SK-N-SH treated with all-trans-retinoic acid at 6 μM for 48 hours (cell line): ENCODE measurements around the gene RYK.

Source experiments
- ATAC-seq: fragments of 200-7000 bp; cut with Tn5 transposase; 3 replicates; pipeline ENCODE4 v1.9.1; 2020; ENCODE audit warnings: mild to moderate bottlenecking, moderate library complexity
- ARNTL ChIP-seq: fragments of 450-650 bp; formaldehyde crosslinking; IDR thresholded peaks from 2 replicates; pipeline ENCODE4 v1.5.0; 2020; ENCODE audit warnings: low read depth, mild to moderate bottlenecking, moderate library complexity, borderline replicate concordance
- BACH2 ChIP-seq: fragments of 250-450 bp; sonication (Bioruptor Pico); IDR thresholded peaks from 2 replicates; pipeline ENCODE4 v1.9.0; 2021; ENCODE audit warnings: mild to moderate bottlenecking, borderline replicate concordance
- CREB5 ChIP-seq: fragments of 250-450 bp; sonication (Bioruptor Pico); IDR thresholded peaks from 2 replicates; pipeline ENCODE4 v1.5.1; 2020; ENCODE audit warnings: low read depth, mild to moderate bottlenecking, moderate library complexity
- CSDC2 ChIP-seq: fragments of 250-450 bp; sonication (Bioruptor Pico); IDR thresholded peaks from 2 replicates; pipeline ENCODE4 v1.5.0; 2020; ENCODE audit warnings: mild to moderate bottlenecking, moderate library complexity
- GLIS3 ChIP-seq: fragments of 250-450 bp; sonication (Bioruptor Pico); IDR thresholded peaks from 2 replicates; pipeline ENCODE4 v1.5.0; 2020; ENCODE audit warnings: mild to moderate bottlenecking, moderate library complexity
- ISL1 ChIP-seq: fragments of 250-450 bp; sonication (Bioruptor Pico); IDR thresholded peaks from 2 replicates; pipeline ENCODE4 v2.1.2; 2022; ENCODE audit warnings: mild to moderate bottlenecking, moderate library complexity
- OSR1 ChIP-seq: fragments of 250-450 bp; sonication (Bioruptor Pico); IDR thresholded peaks from 2 replicates; pipeline ENCODE4 v1.8.0; 2022; ENCODE audit warnings: moderate library complexity, mild to moderate bottlenecking, inconsistent platforms
- PATZ1 ChIP-seq: fragments of 250-450 bp; sonication (Bioruptor Pico); IDR thresholded peaks from 2 replicates; pipeline ENCODE4 v1.8.0; 2020; ENCODE audit warnings: mild to moderate bottlenecking, moderate library complexity, borderline replicate concordance
- POU6F1 ChIP-seq: fragments of 250-450 bp; sonication (Bioruptor Pico); IDR thresholded peaks from 2 replicates; pipeline ENCODE4 v1.8.0; 2021; ENCODE audit warnings: low read depth, mild to moderate bottlenecking, moderate library complexity, borderline replicate concordance
- PPARA ChIP-seq: fragments of 250-450 bp; sonication (Bioruptor Pico); IDR thresholded peaks from 2 replicates; pipeline ENCODE4 v1.5.0; 2020; ENCODE audit warnings: mild to moderate bottlenecking, borderline replicate concordance
- SNAI2 ChIP-seq: fragments of 250-450 bp; sonication (Bioruptor Pico); IDR thresholded peaks from 2 replicates; pipeline ENCODE4 v1.5.0; 2020; ENCODE audit warnings: mild to moderate bottlenecking, moderate library complexity
- TCF4 ChIP-seq: fragments of 250-450 bp; sonication (Bioruptor Pico); IDR thresholded peaks from 2 replicates; pipeline ENCODE4 v1.8.0; 2021; ENCODE audit warnings: mild to moderate bottlenecking, moderate library complexity, borderline replicate concordance
- TOX ChIP-seq: fragments of 250-450 bp; sonication (Bioruptor Pico); IDR thresholded peaks from 2 replicates; pipeline ENCODE4 v1.8.0; 2021; ENCODE audit warnings: mild to moderate bottlenecking, moderate library complexity, borderline replicate concordance
- ZFP3 ChIP-seq: fragments of 250-450 bp; sonication (Bioruptor Pico); IDR thresholded peaks from 2 replicates; pipeline ENCODE4 v1.5.0; 2020; ENCODE audit warnings: mild to moderate bottlenecking, moderate library complexity
- ZFP30 ChIP-seq: fragments of 450-650 bp; formaldehyde crosslinking; IDR thresholded peaks from 2 replicates; pipeline ENCODE4 v1.5.0; 2022; ENCODE audit warnings: mild to moderate bottlenecking, moderate library complexity
- ZNF565 ChIP-seq: fragments of 450-650 bp; formaldehyde crosslinking; conservative IDR thresholded peaks from 2 replicates; pipeline ENCODE4 v1.5.0; 2020; ENCODE audit warnings: low read depth, mild to moderate bottlenecking, moderate library complexity
- ZNF70 ChIP-seq: fragments of 450-650 bp; formaldehyde crosslinking; IDR thresholded peaks from 2 replicates; pipeline ENCODE4 v1.5.0; 2020; ENCODE audit warnings: mild to moderate bottlenecking, moderate library complexity
- ZNF8 ChIP-seq: fragments of 450-650 bp; formaldehyde crosslinking; IDR thresholded peaks from 2 replicates; pipeline ENCODE4 v1.5.0; 2020; ENCODE audit warnings: mild to moderate bottlenecking, moderate library complexity
- TF ChIP-seq, protein P1 (sequence below): fragments of 250-450 bp; sonication (Bioruptor Pico); IDR thresholded peaks from 2 replicates; pipeline ENCODE4 v1.5.0; 2020; ENCODE audit warnings: mild to moderate bottlenecking, moderate library complexity
- TF ChIP-seq, protein P2 (sequence below): fragments of 250-450 bp; sonication (Bioruptor Pico); IDR thresholded peaks from 2 replicates; pipeline ENCODE4 v1.5.1; 2021; ENCODE audit warnings: mild to moderate bottlenecking, moderate library complexity

Gene RYK

DNA sequence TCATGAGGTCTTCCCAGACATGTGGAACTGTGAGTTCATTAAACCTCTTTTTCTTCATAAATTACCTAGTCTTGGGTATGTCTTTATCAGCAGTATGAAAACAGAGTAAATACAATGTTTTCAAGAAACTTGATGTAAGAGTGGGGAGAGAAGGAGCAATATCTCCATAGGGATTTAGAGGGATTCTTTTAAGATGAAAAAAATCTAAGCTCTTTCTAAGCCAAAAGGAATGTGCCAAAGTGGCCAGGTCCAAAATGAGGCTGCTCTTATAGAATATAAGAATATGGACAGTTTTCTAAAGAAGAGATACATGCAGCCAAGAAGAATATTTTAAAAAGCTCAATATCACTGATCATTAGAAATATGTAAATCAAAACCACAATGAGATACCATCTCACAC, 23.9 kb upstream of the RYK start:
- TF ChIP-seq ZFP30 (no peak), ZNF8 (no peak), BACH2 (no peak), OSR1 (CRISPR knock-in tag) (no peak), ZFP3 (no peak), PATZ1 (CRISPR knock-in tag) (no peak), GLIS3 (CRISPR knock-in tag) (no peak)
- TF ChIP-seq, protein P1, sequence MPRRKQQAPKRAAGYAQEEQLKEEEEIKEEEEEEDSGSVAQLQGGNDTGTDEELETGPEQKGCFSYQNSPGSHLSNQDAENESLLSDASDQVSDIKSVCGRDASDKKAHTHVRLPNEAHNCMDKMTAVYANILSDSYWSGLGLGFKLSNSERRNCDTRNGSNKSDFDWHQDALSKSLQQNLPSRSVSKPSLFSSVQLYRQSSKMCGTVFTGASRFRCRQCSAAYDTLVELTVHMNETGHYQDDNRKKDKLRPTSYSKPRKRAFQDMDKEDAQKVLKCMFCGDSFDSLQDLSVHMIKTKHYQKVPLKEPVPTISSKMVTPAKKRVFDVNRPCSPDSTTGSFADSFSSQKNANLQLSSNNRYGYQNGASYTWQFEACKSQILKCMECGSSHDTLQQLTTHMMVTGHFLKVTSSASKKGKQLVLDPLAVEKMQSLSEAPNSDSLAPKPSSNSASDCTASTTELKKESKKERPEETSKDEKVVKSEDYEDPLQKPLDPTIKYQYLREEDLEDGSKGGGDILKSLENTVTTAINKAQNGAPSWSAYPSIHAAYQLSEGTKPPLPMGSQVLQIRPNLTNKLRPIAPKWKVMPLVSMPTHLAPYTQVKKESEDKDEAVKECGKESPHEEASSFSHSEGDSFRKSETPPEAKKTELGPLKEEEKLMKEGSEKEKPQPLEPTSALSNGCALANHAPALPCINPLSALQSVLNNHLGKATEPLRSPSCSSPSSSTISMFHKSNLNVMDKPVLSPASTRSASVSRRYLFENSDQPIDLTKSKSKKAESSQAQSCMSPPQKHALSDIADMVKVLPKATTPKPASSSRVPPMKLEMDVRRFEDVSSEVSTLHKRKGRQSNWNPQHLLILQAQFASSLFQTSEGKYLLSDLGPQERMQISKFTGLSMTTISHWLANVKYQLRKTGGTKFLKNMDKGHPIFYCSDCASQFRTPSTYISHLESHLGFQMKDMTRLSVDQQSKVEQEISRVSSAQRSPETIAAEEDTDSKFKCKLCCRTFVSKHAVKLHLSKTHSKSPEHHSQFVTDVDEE (CRISPR knock-in tag): no peak
- no peak for ATAC-seq

DNA sequence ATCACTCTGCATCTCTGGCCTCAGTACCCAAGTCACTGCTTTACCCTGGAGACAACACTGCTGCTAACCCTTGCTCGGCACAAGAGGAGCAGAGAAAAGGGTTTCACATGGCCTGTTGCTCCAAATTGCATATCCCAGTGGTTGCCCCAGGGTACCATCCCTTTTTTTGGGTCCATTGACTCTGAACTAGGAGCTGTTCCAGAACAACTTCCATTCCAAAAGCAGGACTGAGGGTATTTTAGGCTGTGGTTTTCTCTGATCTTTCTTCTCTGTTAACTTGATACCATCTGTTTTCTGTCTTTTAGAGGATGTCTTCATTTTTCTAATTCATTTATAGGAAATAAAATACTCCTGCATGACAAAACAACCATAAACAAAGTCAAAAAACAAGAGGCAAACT, 17.3 kb upstream of the RYK start:
- ATAC-seq: no peak; the same call in 2 of the 3 replicates
- TF ChIP-seq ZNF565 (CRISPR knock-in tag) (no peak), POU6F1 (CRISPR knock-in tag) (no peak), PPARA (CRISPR knock-in tag) (no peak), TCF4 (CRISPR knock-in tag) (no peak), ZFP3 (no peak), OSR1 (CRISPR knock-in tag) (no peak), SNAI2 (CRISPR knock-in tag) (no peak), ZFP30 (no peak)
- TF ChIP-seq, protein P1 (CRISPR knock-in tag): no peak
- TF ChIP-seq, protein P2, sequence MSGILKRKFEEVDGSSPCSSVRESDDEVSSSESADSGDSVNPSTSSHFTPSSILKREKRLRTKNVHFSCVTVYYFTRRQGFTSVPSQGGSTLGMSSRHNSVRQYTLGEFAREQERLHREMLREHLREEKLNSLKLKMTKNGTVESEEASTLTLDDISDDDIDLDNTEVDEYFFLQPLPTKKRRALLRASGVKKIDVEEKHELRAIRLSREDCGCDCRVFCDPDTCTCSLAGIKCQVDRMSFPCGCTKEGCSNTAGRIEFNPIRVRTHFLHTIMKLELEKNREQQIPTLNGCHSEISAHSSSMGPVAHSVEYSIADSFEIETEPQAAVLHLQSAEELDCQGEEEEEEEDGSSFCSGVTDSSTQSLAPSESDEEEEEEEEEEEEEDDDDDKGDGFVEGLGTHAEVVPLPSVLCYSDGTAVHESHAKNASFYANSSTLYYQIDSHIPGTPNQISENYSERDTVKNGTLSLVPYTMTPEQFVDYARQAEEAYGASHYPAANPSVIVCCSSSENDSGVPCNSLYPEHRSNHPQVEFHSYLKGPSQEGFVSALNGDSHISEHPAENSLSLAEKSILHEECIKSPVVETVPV (CRISPR knock-in tag): no peak
- TF ChIP-seq, all 23 proteins: peak for 0

DNA sequence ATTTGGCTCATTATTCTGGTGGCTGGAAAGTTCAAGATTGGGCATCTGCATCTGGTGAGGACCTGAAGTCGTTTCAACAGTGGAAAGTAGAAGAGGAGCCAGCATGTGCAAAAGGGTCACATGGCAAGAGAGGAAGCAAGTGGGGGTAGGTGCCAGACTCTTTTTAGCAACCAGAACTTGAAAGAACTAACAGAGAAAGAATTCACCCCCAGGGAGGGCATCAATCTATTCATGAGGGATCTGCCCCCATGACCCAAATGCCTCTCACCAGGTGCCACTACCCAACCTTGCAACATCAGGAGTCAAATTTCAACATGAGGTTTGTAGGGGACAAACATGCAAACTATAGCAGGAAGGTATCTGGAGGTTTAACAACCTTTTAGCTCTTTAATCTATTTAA, 10.3 kb upstream of the RYK start:
- ATAC-seq: no peak
- no peak for TF ChIP-seq GLIS3 (CRISPR knock-in tag)
- no peak for TF ChIP-seq ISL1 (CRISPR knock-in tag)
- TF ChIP-seq CSDC2: no peak
- no peak for TF ChIP-seq ARNTL
- TF ChIP-seq CREB5 (CRISPR knock-in tag): no peak
- no peak for TF ChIP-seq ZNF8
- TF ChIP-seq ZFP30: no peak
- TF ChIP-seq ZNF70 (CRISPR knock-in tag): no peak
- no peak for TF ChIP-seq ZNF565 (CRISPR knock-in tag)
- TF ChIP-seq PPARA (CRISPR knock-in tag): no peak
- no peak for TF ChIP-seq TOX (CRISPR knock-in tag)
- TF ChIP-seq, all 23 proteins: peak for 0
